Measurements from ENCODE around the gene SGPP1.

DNA sequence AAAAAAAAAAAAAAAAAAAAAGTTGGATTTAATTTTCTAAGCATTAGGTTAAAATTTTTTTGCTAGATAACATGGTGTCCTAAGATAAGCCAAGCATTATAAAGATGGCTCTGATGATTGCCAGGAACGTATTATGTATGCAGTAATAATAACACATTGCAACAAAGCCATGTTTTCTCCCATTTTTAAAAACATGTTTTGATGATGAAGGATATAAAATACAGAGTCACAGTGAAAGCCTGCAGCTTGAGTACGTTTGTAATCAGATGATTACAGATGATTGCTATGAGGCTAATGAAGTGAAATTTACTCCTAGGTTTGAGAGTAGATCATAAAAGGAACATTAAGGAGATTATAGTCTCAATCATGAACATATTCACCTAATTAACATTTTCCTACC, 72.9 kb downstream of the SGPP1 start:
- TF ChIP-seq, protein P1, sequence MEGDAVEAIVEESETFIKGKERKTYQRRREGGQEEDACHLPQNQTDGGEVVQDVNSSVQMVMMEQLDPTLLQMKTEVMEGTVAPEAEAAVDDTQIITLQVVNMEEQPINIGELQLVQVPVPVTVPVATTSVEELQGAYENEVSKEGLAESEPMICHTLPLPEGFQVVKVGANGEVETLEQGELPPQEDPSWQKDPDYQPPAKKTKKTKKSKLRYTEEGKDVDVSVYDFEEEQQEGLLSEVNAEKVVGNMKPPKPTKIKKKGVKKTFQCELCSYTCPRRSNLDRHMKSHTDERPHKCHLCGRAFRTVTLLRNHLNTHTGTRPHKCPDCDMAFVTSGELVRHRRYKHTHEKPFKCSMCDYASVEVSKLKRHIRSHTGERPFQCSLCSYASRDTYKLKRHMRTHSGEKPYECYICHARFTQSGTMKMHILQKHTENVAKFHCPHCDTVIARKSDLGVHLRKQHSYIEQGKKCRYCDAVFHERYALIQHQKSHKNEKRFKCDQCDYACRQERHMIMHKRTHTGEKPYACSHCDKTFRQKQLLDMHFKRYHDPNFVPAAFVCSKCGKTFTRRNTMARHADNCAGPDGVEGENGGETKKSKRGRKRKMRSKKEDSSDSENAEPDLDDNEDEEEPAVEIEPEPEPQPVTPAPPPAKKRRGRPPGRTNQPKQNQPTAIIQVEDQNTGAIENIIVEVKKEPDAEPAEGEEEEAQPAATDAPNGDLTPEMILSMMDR (IDR thresholded peaks at IDR 0.05), result no peak
- TF ChIP-seq POLR2A (IDR thresholded peaks at IDR 0.05), result no peak

All from right lobe of liver (tissue), 4 donors.